SU-DHL-6 (cell line): ENCODE results near the gene AANAT.

Source experiments
- H2AFZ ChIP-seq: fragments of 200-600 bp; sonication (generic); 2 replicates; pipeline ENCODE4 v1.6.1; 2014; ENCODE audit warnings: low read depth, mild to moderate bottlenecking, moderate library complexity, mixed read lengths, antibody characterized with exemption, low read length; ENCODE audit not compliant: severe bottlenecking
- H3F3A ChIP-seq: fragments of 200-600 bp; shearing (Covaris generic); 2 replicates; pipeline ENCODE4 v1.6.0; 2016; ENCODE audit warnings: antibody characterized with exemption, mild to moderate bottlenecking; ENCODE audit not compliant: insufficient read depth
- H3K27ac ChIP-seq: fragments of 200-600 bp; sonication (generic); 2 replicates; pipeline ENCODE4 v1.5.1; 2016; ENCODE audit warnings: low read depth, mild to moderate bottlenecking, low read length, moderate library complexity, mixed read lengths
- H3K27me3 ChIP-seq: fragments of 200-600 bp; sonication (generic), shearing (Covaris generic); 2 replicates; pipeline ENCODE4 v1.6.0; 2014; ENCODE audit warnings: mild to moderate bottlenecking, low read length
- H3K36me3 ChIP-seq: fragments of 200-600 bp; sonication (generic); 2 replicates; pipeline ENCODE4 v1.6.1; 2014; ENCODE audit warnings: mild to moderate bottlenecking, low read length, mixed read lengths
- H3K4me2 ChIP-seq: fragments of 300-600, 200-600 bp; shearing (Covaris generic), sonication (generic); 2 replicates; pipeline ENCODE4 v1.6.0; 2014; ENCODE audit warnings: low read length, low read depth, mild to moderate bottlenecking; ENCODE audit not compliant: poor library complexity, severe bottlenecking
- H3K4me3 ChIP-seq: fragments of 200-600 bp; sonication (generic); 2 replicates; pipeline ENCODE4 v1.5.1; 2014; ENCODE audit warnings: antibody characterized with exemption, low read length, mild to moderate bottlenecking, mixed read lengths; ENCODE audit not compliant: insufficient read depth, poor library complexity, severe bottlenecking
- H3K79me2 ChIP-seq: fragments of 200-600 bp; sonication (generic); 2 replicates; pipeline ENCODE4 v1.6.1; 2014; ENCODE audit warnings: mild to moderate bottlenecking, low read length, moderate library complexity; ENCODE audit not compliant: insufficient read depth
- H3K9ac ChIP-seq: fragments of 200-600 bp; sonication (generic); 2 replicates; pipeline ENCODE4 v1.7.0; 2014; ENCODE audit warnings: mild to moderate bottlenecking, low read length
- H3K9me2 ChIP-seq: fragments of 200-600 bp; sonication (generic); replicated peaks from 2 replicates; pipeline ENCODE4 v1.6.1; 2014; ENCODE audit warnings: low read length; ENCODE audit not compliant: insufficient read depth
- H3K9me3 ChIP-seq: fragments of 200-600 bp; sonication (generic); 2 replicates; pipeline ENCODE4 v1.6.1; 2014; ENCODE audit warnings: low read length, mixed read lengths; ENCODE audit not compliant: insufficient read depth
- H4K20me1 ChIP-seq: fragments of 200-600 bp; sonication (generic); 2 replicates; pipeline ENCODE4 v1.6.1; 2014; ENCODE audit warnings: low read depth, mild to moderate bottlenecking, antibody characterized with exemption, low read length, moderate library complexity, mixed read lengths
- CTCF ChIP-seq: fragments of 200-600 bp; sonication (generic); IDR thresholded peaks from one replicate; pipeline ENCODE4 v1.5.1; 2017; ENCODE audit warnings: antibody characterized with exemption, mild to moderate bottlenecking, low read length, moderate library complexity; ENCODE audit not compliant: insufficient read depth, poor library complexity, severe bottlenecking
- EZH2phosphoT487 ChIP-seq: fragments of 200-600 bp; sonication (generic), shearing (Covaris generic); conservative IDR thresholded peaks from 2 replicates; pipeline ENCODE4 v1.6.1; 2018; ENCODE audit warnings: mild to moderate bottlenecking, antibody characterized with exemption, low read length, moderate library complexity, mixed read lengths

Gene AANAT

GRCh38 chr17:76510831-76511244 lies 43.4 kb downstream of the AANAT start:
- no peaks in the 10 kb centered on the region for H3K36me3 ChIP-seq
- no peaks in the 10 kb centered on the region for H4K20me1 ChIP-seq
- H3K9ac ChIP-seq, result no peak overlapping the region
- no peak for TF ChIP-seq CTCF
- TF ChIP-seq EZH2phosphoT487, result no peak
- H3F3A ChIP-seq, result no peaks in the 10 kb centered on the region
- H3K9me2 ChIP-seq, result no peaks in the 10 kb centered on the region
- H3K27ac ChIP-seq, result no peak overlapping the region
- no peak overlapping the region for H3K4me2 ChIP-seq
- no peak overlapping the region for H3K4me3 ChIP-seq
- no peaks in the 10 kb centered on the region for H3K27me3 ChIP-seq
- no peaks in the 10 kb centered on the region for H3K79me2 ChIP-seq
- no peak overlapping the region for H2AFZ ChIP-seq
- no peaks in the 10 kb centered on the region for H3K9me3 ChIP-seq

GRCh38 chr17:76511668-76512365 lies 44.4 kb downstream of the AANAT start:
- no peaks in the 10 kb centered on the region for H3F3A ChIP-seq
- H3K27me3 ChIP-seq, result no peaks in the 10 kb centered on the region
- H3K36me3 ChIP-seq, result no peaks in the 10 kb centered on the region
- H2AFZ ChIP-seq, result no peak overlapping the region
- H3K9ac ChIP-seq, result no peak overlapping the region
- no peak overlapping the region for H3K27ac ChIP-seq
- TF ChIP-seq CTCF, result no peak
- no peak for TF ChIP-seq EZH2phosphoT487
- H3K4me3 ChIP-seq, result no peak overlapping the region
- no peaks in the 10 kb centered on the region for H3K79me2 ChIP-seq
- no peak overlapping the region for H3K4me2 ChIP-seq
- H3K9me3 ChIP-seq, result no peaks in the 10 kb centered on the region
- no peaks in the 10 kb centered on the region for H3K9me2 ChIP-seq
- H4K20me1 ChIP-seq, result no peaks in the 10 kb centered on the region

- no peak for TF ChIP-seq EZH2phosphoT487
- TF ChIP-seq CTCF, result no peak
- H3K27me3 ChIP-seq, result no peaks in the 10 kb centered on the region
- H3K4me3 ChIP-seq, result no peak overlapping the region
- H2AFZ ChIP-seq, result no peak overlapping the region
- no peaks in the 10 kb centered on the region for H3K9me3 ChIP-seq
- H3F3A ChIP-seq, result no peaks in the 10 kb centered on the region
- H4K20me1 ChIP-seq, result no peaks in the 10 kb centered on the region
- no peaks in the 10 kb centered on the region for H3K36me3 ChIP-seq
- no peak overlapping the region for H3K4me2 ChIP-seq
- H3K9me2 ChIP-seq, result no peaks in the 10 kb centered on the region
- H3K9ac ChIP-seq, result no peak overlapping the region
- no peaks in the 10 kb centered on the region for H3K79me2 ChIP-seq
- H3K27ac ChIP-seq, result no peak overlapping the region
These were observed 45.2 kb downstream of the AANAT start for GRCh38 chr17:76512366-76513305.
